ENCODE measurements around the gene BRAF.

The BRAF gene

GRCh38 chr7:140863867-140864266 lies 60.9 kb downstream of the BRAF start:
- Histone ChIP-seq H3K27ac (peak overlapping the region; percentile 65), H3K4me1 (ENCODE audit: control insufficient read depth in 1 of 2, insufficient read depth in 1 of 2, low read depth in 1 of 2, low read length in 1 of 2) (peaks cover 43 to 55% of the 10 kb centered on the region in 2 experiments), H3K4me3 (ENCODE audit: low read depth in 1 of 2, low read length in 1 of 2) (no peak overlapping the region)

GRCh38 chr7:140863184-140863583 lies 61.5 kb downstream of the BRAF start:
- Histone ChIP-seq H3K4me3 (ENCODE audit: low read depth in 1 of 2, low read length in 1 of 2) (no peak overlapping the region), H3K27me3 (no peaks in the 10 kb centered on the region), H3K36me3 (no peaks in the 10 kb centered on the region), H3K27ac (peak overlapping the region; percentile 65), H3K4me1 (ENCODE audit: control insufficient read depth in 1 of 2, insufficient read depth in 1 of 2, low read depth in 1 of 2, low read length in 1 of 2) (peaks cover 43 to 55% of the 10 kb centered on the region in 2 experiments), H3K9me3 (no peaks in the 10 kb centered on the region)
- TF ChIP-seq CTCF (IDR thresholded peaks at IDR 0.05) = no peak

More at GRCh38 chr7:140863867-140864266, 60.9 kb downstream of the BRAF start:
- no peaks in the 10 kb centered on the region for H3K36me3 ChIP-seq
- TF ChIP-seq CTCF (IDR thresholded peaks at IDR 0.05) = no peak
- no peaks in the 10 kb centered on the region for H3K9me3 ChIP-seq
- no peaks in the 10 kb centered on the region for H3K27me3 ChIP-seq

- TF ChIP-seq CTCF (IDR thresholded peaks at IDR 0.05) = no peak
- H3K36me3 ChIP-seq = no peaks in the 10 kb centered on the region
- H3K27me3 ChIP-seq = no peaks in the 10 kb centered on the region
- H3K4me3 ChIP-seq (ENCODE audit: low read depth in 1 of 2, low read length in 1 of 2) = no peak overlapping the region
- no peak overlapping the region for H3K27ac ChIP-seq
- H3K4me1 ChIP-seq (ENCODE audit: control insufficient read depth in 1 of 2, insufficient read depth in 1 of 2, low read depth in 1 of 2, low read length in 1 of 2) = peaks cover 0 to 7% of the 10 kb centered on the region in 2 experiments
- no peaks in the 10 kb centered on the region for H3K9me3 ChIP-seq
Observed at GRCh38 chr7:140857048-140857447, 67.7 kb downstream of the BRAF start.

GRCh38 chr7:140841166-140841715 lies 83.5 kb downstream of the BRAF start:
- Histone ChIP-seq H3K36me3 (no peaks in the 10 kb centered on the region), H3K9me3 (no peaks in the 10 kb centered on the region), H3K4me1 (ENCODE audit: control insufficient read depth in 1 of 2, insufficient read depth in 1 of 2, low read depth in 1 of 2, low read length in 1 of 2) (peaks cover 3 to 5% of the 10 kb centered on the region in 2 experiments), H3K4me3 (ENCODE audit: low read depth in 1 of 2, low read length in 1 of 2) (no peak overlapping the region), H3K27ac (peak overlapping the region; percentile 24), H3K27me3 (no peaks in the 10 kb centered on the region)
- no peak for TF ChIP-seq CTCF (IDR thresholded peaks at IDR 0.05)

GRCh38 chr7:140831724-140832123 lies 93.0 kb downstream of the BRAF start:
- no peaks in the 10 kb centered on the region for H3K9me3 ChIP-seq
- H3K36me3 ChIP-seq = peaks cover 46% of the 10 kb centered on the region
- H3K4me1 ChIP-seq (ENCODE audit: control insufficient read depth in 1 of 2, insufficient read depth in 1 of 2, low read depth in 1 of 2, low read length in 1 of 2) = no peaks in the 10 kb centered on the region
- no peak overlapping the region for H3K27ac ChIP-seq
- no peak overlapping the region for H3K4me3 ChIP-seq (ENCODE audit: low read depth in 1 of 2, low read length in 1 of 2)
- no peaks in the 10 kb centered on the region for H3K27me3 ChIP-seq
- TF ChIP-seq CTCF (IDR thresholded peaks at IDR 0.05) = no peak
